ENCODE results near the gene CACNG5.

GRCh38 chr17:66813296-66813695, 21.6 kb upstream of the CACNG5 start:
- TF ChIP-seq, protein P1, sequence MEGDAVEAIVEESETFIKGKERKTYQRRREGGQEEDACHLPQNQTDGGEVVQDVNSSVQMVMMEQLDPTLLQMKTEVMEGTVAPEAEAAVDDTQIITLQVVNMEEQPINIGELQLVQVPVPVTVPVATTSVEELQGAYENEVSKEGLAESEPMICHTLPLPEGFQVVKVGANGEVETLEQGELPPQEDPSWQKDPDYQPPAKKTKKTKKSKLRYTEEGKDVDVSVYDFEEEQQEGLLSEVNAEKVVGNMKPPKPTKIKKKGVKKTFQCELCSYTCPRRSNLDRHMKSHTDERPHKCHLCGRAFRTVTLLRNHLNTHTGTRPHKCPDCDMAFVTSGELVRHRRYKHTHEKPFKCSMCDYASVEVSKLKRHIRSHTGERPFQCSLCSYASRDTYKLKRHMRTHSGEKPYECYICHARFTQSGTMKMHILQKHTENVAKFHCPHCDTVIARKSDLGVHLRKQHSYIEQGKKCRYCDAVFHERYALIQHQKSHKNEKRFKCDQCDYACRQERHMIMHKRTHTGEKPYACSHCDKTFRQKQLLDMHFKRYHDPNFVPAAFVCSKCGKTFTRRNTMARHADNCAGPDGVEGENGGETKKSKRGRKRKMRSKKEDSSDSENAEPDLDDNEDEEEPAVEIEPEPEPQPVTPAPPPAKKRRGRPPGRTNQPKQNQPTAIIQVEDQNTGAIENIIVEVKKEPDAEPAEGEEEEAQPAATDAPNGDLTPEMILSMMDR (IDR thresholded peaks at IDR 0.05) = no peak
- no peak for TF ChIP-seq POLR2A (IDR thresholded peaks at IDR 0.05)
